GM18870 (cell line): ENCODE data around the gene FOXM1.
A peak's percentile ranks its signal among the peaks of the same experiment; 100 is the strongest.

Experiments used
- ATAC-seq: cut with Tn5 transposase; IDR thresholded peaks from one replicate; pipeline ENCODE4 v1.9.1; 2021; ENCODE audit warnings: moderate library complexity; ENCODE audit not compliant: unreplicated experiment

Gene FOXM1

GRCh38 chr12:2842948-2843347 lies 34.0 kb downstream of the FOXM1 start:
- ATAC-seq: no peak

- no peak for ATAC-seq
These were observed 35.8 kb downstream of the FOXM1 start for GRCh38 chr12:2841056-2841650.

GRCh38 chr12:2836574-2836973 lies 40.4 kb downstream of the FOXM1 start:
- ATAC-seq: no peak

- ATAC-seq: no peak
These were observed 41.1 kb downstream of the FOXM1 start for GRCh38 chr12:2835691-2836403.

- ATAC-seq: no peak
These were observed 42.1 kb downstream of the FOXM1 start, which contains the start of gene NRIP2 for GRCh38 chr12:2834581-2835491. TSS of gene NRIP2 (minus strand) at chr12:2835035. CDS start at chr12:2834983, 52 bp downstream.

GRCh38 chr12:2833810-2834209 lies 43.2 kb downstream of the FOXM1 start:
- ATAC-seq: no peak

DNA sequence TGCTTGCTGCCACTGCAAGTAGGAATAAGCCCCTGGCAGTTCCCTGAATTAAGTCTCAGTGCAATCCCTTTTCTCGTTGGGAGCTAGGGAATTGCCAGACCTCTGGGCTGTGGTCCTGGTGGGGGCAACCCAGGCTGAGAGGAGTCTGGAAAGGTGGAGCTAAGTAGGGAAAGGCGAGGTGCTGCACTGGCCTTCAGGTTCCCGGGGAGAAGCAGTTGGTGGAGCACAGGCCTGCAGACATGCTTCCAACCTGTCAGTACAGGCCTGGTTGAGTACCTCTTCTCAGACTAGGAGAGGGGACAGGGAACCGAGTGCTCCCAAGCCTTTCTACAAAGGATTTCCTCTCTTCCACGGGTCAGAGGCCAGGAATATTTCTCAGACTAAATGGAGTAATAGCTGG lies 43.6 kb downstream of the FOXM1 start:
- ATAC-seq: no peak

DNA sequence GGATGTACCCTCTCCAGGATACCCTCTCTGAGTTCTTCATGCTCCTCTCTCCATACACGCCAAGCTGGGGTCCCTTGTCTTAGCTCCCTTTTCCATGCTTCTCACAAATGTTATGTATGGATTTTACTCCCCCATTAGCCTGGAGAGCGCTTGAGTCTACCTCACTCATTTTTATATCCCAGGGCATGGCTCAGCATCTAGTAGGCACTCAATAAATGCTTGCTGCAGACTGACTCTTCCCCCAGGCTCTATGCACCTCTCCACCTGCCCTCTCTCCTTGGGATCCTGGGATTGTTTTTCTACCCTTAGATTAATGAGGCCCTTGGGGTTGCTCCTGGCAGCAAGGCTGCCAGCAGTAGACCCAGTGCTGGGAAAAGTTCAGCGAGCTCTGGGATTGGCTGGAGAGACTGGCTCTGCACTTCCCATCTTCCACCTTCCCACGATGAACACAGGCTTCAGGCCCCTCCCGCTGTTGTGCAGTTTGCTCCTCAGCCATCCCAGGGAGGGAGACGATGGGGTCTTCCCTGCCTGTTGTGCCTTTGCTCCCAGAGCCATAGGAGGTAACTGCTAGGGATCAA lies 44.3 kb downstream of the FOXM1 start:
- ATAC-seq: no peak

DNA sequence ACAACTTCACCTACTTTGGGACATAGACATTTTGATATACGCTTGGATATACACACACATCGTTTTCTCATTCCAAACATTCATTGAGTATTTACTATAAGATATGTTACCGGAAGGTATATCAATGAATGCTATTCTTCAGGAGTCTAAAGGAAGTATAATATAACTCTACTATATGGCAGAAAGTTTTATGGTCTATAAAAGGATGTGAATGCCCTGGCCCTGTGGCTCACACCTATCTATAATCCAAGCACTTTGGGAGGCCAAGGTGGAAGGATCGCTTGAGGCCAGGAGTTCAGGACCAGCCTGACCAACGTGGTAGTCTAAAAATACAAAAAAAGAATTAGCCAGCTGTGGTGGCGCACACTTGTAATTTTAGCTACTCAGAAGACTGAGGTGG lies 47.7 kb downstream of the FOXM1 start:
- no peak for ATAC-seq

DNA sequence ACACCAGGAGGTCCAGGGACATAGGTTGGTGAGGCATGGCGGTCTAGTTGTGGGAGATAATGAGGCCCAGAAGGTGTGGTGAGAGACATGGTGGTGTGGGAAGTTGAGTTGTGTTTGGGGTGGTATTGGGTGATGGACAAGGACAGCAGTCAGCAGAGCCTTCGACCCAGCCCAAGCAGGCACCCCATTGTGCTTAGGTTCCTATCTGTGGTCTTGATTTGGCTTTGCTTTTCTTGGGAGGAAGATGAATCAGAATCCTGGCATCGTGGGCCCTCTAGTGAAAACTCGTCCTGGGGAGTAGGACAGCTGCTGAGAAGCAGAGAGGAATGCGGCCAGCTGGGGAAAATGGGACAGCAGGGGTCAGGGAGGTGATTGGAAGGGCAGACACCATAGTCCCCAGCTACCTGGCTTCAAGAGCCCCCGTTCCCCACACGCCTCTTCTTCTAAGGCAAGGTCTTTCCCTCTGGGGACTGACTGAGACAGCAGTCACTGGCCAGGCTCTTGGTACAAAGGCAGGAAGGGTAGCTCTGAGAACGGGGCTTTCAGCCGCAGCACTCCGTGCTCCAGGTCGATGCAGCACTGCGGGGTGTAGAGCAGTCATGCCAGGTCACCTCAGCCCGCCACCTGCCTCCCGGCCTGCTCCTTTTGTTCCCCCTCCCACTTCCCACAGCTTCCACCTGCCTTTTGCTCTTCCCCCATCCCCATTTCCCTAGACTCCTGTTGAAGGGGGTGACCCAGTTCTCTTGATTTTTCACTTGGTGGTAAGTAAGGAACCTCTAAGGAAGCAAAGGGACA lies 50.1 kb downstream of the FOXM1 start:
- ATAC-seq: no peak

- ATAC-seq: no peak
These were observed 50.9 kb downstream of the FOXM1 start for GRCh38 chr12:2826036-2826435.

DNA sequence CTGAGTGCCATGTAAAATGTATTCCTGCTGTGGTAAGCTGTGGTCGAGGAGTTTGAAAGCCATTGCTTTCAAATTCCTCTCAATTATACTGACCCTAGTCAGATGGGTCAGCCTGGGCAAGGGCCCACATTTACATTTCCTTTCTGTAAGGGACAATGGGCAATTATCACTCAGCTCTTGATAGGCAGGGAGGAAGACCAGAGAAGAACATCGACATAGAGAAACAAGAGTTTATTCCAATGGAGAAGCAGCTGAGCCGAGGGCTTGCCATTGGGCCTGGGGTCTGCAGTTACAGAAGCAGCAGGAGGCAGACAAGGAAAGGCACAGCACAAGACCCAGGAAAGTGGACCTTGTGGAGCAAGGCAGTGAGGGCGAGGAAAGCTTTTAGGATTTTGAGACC lies 51.8 kb downstream of the FOXM1 start:
- no peak for ATAC-seq

- no peak for ATAC-seq
These were observed 52.4 kb downstream of the FOXM1 start for GRCh38 chr12:2824541-2824940.

GRCh38 chr12:2823483-2823882 lies 53.5 kb downstream of the FOXM1 start:
- no peak for ATAC-seq

GRCh38 chr12:2820432-2820831 lies 56.5 kb downstream of the FOXM1 start:
- no peak for ATAC-seq

DNA sequence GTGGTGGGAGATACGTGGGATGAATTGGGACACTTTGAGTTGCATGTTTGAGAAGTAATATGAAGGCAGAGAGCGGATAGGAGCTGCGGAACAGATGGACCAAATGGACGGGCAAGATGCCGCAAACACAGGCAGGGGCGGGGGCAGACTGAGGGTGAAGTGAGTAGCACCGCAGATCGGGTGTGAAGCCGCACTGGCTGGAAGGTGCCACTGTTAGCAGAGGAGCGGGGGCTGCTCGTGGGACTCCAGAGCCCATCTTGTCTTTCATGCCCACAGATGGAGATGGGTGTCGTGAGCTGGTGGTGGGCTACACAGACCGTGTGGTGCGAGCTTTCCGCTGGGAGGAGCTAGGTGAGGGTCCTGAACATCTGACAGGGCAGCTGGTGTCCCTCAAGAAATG lies 57.2 kb downstream of the FOXM1 start:
- no peak for ATAC-seq

DNA sequence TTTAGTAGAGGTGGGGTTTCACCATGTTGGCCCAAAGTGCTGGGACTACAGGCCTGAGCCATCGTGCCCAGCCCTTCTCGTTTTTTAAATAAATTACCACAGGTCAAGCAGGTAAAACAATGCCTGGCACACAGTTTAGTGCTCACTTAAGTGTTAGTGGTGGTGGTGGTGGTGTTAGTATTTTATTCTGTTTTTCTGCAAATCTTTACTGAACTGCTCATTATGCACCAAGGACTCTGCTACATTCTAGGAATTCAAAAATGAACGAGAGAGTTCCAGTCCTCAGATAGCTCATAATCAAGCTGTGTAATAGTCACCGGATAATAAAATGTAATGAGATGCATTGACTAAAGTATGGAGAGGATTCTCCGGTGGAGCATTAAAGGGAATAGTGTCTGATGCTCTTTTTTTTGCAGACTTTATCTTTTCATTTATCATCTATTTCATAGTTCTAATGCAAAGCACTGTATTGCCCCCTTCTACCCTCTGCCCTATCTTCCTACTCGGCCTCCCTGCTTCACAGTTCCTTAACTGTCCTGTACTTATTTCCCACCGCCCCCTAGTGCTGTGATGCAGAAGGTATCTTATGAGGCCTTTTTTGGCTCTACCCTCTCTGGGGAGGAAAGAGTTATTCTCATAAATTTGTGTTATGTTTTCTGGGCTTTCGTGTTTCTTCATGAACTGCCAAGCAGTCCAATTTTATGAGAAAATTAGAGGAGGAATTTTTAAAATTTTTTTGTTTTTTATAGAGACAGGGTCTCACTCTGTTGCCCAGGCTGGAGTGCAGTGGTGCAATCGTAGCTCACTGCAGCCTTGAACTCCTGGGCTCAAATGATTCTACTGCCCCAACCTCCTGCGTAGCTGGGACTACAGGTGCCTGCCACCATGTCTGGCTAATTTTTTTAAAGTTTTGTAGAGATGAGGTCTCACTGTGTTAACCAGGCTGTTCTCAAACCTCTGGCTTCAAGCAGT lies 63.5 kb downstream of the FOXM1 start:
- ATAC-seq: peak; percentile 32

DNA sequence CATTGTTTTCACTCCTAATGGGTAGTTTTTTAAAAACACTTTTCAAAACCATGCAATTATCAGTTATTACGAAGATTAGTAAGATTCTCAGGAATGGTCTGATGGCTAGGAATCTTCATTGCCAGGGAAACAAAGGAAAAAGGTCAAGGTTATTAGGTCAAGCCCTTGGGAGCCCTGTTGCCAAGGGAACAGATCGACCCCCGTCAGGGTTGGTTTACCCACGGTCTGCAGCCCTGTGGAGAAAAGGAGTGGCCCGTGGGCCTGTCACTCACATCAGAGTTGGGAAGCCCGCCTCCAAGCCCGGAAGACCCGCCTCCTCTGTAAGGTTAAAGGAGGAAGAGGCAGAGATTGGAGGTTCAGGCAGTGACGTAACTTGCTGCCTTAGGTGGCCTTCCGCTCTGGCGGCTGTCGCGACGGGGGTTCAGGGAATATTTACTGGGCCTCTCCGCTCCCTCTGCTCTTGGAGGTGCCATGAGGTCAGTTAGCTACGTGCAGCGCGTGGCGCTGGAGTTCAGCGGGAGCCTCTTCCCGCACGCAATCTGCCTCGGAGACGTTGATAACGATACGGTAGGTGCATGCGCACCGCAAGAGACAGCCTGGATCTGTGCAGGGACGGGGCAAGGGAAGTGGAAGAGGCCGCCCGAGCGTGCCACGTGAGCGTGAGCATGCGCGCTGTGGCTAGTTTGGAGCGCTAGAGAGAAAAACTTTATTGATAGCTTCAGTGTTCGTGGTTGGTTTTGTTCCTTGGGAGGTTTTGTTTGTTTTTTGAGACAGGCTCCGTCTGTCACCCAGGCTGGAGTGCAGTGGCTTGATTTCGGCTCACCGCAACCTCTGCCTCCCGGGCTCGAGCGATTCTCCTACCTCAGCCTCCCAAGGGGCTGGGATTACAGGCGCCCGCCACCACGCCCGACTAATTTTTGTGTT lies 64.4 kb downstream of the FOXM1 start, which contains the start of gene ITFG2:
TSS of gene ITFG2 (plus strand) at position 379 of the 924 bp plus-strand sequence. CDS start at position 472, 93 bp downstream.
- ATAC-seq: peak; percentile 91
